Ascending aorta (tissue), 2 donors: ENCODE results near the gene GJB4. TPM values are rescaled to one million over a fixed set of nuclear protein-coding genes. Genes with fewer than 3 reads are reported as not detected.

Experiments used
- DNase-seq, 2 donors: peaks; one replicate each; pipeline ENCODE4 v3.0.0-alpha.2; 2019; ENCODE audit warnings: low spot score in 2 of 2
- H3K27ac ChIP-seq, 2 donors: fragments of 200-600 bp; sonication (generic); one replicate each; pipeline ENCODE4 v1.5.1; 2016 to 2017; ENCODE audit warnings: mild to moderate bottlenecking in 1 of 2
- H3K27me3 ChIP-seq: fragments of 200-600 bp; sonication (generic); one replicate; pipeline ENCODE4 v1.5.1; 2017
- H3K36me3 ChIP-seq, 2 donors: fragments of 200-600 bp; sonication (generic); one replicate each; pipeline ENCODE4 v1.5.1; 2016
- H3K4me1 ChIP-seq, 2 donors: fragments of 200-600 bp; sonication (generic); one replicate each; pipeline ENCODE4 v1.5.1; 2016 to 2017; ENCODE audit warnings: mild to moderate bottlenecking in 1 of 2
- H3K4me3 ChIP-seq, 2 donors: fragments of 200-600 bp; sonication (generic); one replicate each; pipeline ENCODE4 v1.5.1; 2016 to 2017; ENCODE audit warnings: mild to moderate bottlenecking in 1 of 2
- H3K9me3 ChIP-seq, 2 donors: fragments of 200-600 bp; sonication (generic); one replicate each; pipeline ENCODE4 v1.5.1; 2016
- intact Hi-C: fragments of 100-400 bp; cut with DNase I; formaldehyde crosslinking; loops from one replicate; pipeline ENCODE4 v1.15.1; 2023
- total RNA-seq: library from RNA; depleted of rRNA; stranded (reverse); fragments of >200 nt; gene quantifications from one replicate; pipeline ENCODE4 v1.1.0, GENCODE V29; 2016
- TF ChIP-seq, protein P1 (sequence below), 3 experiments: fragments of 200-600 bp in 2 of 3; fragments of 450-650 bp in 1 of 3; sonication (generic) in 2 of 3; IDR thresholded peaks; one replicate each; pipeline ENCODE4 v1.5.1; 2016 to 2019; ENCODE audit warnings: antibody characterized with exemption in 3 of 3, mild to moderate bottlenecking in 1 of 3, moderate library complexity in 1 of 3

The GJB4 gene
- total RNA-seq, 1 donor from 2014 or later, result not detected

GRCh38 chr1:34744851-34745250, 14.7 kb upstream of the GJB4 start:
- no peaks in the 10 kb centered on the region for H3K27me3 ChIP-seq
- TF ChIP-seq, protein P1, sequence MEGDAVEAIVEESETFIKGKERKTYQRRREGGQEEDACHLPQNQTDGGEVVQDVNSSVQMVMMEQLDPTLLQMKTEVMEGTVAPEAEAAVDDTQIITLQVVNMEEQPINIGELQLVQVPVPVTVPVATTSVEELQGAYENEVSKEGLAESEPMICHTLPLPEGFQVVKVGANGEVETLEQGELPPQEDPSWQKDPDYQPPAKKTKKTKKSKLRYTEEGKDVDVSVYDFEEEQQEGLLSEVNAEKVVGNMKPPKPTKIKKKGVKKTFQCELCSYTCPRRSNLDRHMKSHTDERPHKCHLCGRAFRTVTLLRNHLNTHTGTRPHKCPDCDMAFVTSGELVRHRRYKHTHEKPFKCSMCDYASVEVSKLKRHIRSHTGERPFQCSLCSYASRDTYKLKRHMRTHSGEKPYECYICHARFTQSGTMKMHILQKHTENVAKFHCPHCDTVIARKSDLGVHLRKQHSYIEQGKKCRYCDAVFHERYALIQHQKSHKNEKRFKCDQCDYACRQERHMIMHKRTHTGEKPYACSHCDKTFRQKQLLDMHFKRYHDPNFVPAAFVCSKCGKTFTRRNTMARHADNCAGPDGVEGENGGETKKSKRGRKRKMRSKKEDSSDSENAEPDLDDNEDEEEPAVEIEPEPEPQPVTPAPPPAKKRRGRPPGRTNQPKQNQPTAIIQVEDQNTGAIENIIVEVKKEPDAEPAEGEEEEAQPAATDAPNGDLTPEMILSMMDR (IDR thresholded peaks at IDR 0.05), result no peak
- H3K27ac ChIP-seq, result no peak overlapping the region
- DNase-seq, result no peak
- no peaks in the 10 kb centered on the region for H3K4me1 ChIP-seq
- H3K4me3 ChIP-seq, result no peak overlapping the region
- intact Hi-C loops, result no loop called here
- no peaks in the 10 kb centered on the region for H3K36me3 ChIP-seq
- H3K9me3 ChIP-seq, result no peaks in the 10 kb centered on the region

- no peak for DNase-seq
- Histone ChIP-seq H3K27ac (no peak overlapping the region), H3K4me1 (no peaks in the 10 kb centered on the region), H3K4me3 (no peak overlapping the region), H3K27me3 (no peaks in the 10 kb centered on the region), H3K36me3 (no peaks in the 10 kb centered on the region), H3K9me3 (no peaks in the 10 kb centered on the region)
- TF ChIP-seq, protein P1 (IDR thresholded peaks at IDR 0.05), result no peak
- intact Hi-C loops, result no loop called here
Measured at GRCh38 chr1:34745666-34746065, 13.9 kb upstream of the GJB4 start.

DNA sequence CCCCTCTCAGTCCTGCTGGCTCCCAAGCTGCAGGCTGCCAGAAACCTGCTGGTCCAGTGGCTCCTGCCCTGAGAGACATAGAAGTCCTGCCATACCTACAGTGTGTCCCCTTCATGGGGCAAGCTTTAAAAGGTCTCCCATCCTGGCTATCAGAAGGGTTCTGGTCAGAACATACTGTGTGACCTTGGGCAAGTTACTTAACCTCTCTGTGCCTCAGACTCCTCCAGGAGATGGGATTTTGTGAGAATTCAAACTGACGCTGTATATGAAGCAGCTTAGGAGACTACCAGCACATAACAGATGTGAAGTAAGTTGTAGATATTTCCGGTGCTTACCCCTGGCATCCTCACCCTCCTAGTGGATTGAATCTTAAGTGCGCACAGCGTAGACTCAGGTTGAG, 13.4 kb upstream of the GJB4 start:
- Histone ChIP-seq H3K27ac (no peak overlapping the region), H3K4me3 (no peak overlapping the region), H3K9me3 (no peaks in the 10 kb centered on the region), H3K4me1 (no peaks in the 10 kb centered on the region), H3K36me3 (no peaks in the 10 kb centered on the region), H3K27me3 (no peaks in the 10 kb centered on the region)
- TF ChIP-seq, protein P1 (IDR thresholded peaks at IDR 0.05), result no peak
- intact Hi-C loops, result no loop called here
- no peak for DNase-seq

DNA sequence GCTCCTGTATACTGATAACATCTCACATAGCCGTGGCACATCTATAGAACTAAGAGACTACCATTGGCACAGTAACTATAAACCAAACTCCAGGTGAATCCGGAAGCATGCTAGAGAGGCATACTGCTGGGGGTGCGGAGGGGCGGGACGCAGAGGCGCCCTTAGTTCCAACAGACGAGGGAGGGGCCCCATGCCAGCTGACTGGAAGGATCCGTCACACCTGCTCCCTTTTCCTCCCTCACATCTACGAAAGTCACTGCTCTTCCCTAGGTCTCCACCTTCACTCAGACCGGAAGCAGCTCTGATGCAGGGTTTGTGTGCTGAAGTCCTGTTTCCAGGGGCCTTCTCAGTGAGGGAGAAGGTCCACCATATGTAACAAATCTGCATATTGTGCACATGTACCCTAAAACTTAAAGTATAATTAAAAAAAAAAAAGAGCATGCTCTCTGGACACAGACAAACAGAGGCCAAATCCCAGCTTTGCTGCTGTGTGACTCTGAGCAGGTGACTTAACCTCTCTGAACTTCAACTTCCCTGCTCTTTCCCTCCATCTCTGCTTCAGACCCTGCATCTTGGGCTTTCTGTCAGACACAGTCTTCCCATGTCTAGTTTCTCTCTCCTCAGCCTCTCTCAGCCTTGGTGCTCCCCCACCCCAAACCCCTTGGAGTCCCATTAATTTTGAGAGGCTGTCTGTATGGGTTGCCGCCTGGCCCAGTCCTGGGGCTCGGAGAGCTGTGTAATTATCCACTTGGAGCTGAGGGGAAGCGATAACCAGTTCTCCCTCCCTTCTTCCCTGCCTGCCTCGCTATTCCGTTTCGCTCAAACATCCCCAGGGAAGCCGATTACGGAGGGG, 12.5 kb upstream of the GJB4 start:
- no peak overlapping the region for H3K4me3 ChIP-seq
- no peak for DNase-seq
- H3K36me3 ChIP-seq, result no peaks in the 10 kb centered on the region
- H3K4me1 ChIP-seq, result no peaks in the 10 kb centered on the region
- H3K27ac ChIP-seq, result no peak overlapping the region
- no peaks in the 10 kb centered on the region for H3K27me3 ChIP-seq
- no peaks in the 10 kb centered on the region for H3K9me3 ChIP-seq
- TF ChIP-seq, protein P1 (IDR thresholded peaks at IDR 0.05), result no peak
- intact Hi-C loops, result no loop called here

- TF ChIP-seq, protein P1 (IDR thresholded peaks at IDR 0.05), result no peak
- Histone ChIP-seq H3K36me3 (no peaks in the 10 kb centered on the region), H3K9me3 (no peaks in the 10 kb centered on the region), H3K4me3 (no peak overlapping the region), H3K27ac (no peak overlapping the region), H3K4me1 (no peaks in the 10 kb centered on the region), H3K27me3 (no peaks in the 10 kb centered on the region)
- DNase-seq, result no peak
- intact Hi-C loops, result no loop called here
Measured at GRCh38 chr1:34747638-34747941, 11.9 kb upstream of the GJB4 start.
